Muscle layer of colon (tissue), 2 donors: ENCODE data around the gene PLA2G4B.

Experiments used
- H3K27ac ChIP-seq: one replicate; pipeline ENCODE4 v1.7.0; 2013; ENCODE audit warnings: low read depth, mild to moderate bottlenecking, low read length, moderate library complexity
- H3K27me3 ChIP-seq, 2 donors: one replicate each; pipeline ENCODE4 v1.7.0; 2013; ENCODE audit warnings: low read length in 2 of 2, mild to moderate bottlenecking in 2 of 2; ENCODE audit not compliant: insufficient read depth in 2 of 2, control insufficient read depth in 1 of 2
- H3K36me3 ChIP-seq: one replicate; pipeline ENCODE4 v1.7.0; 2013; ENCODE audit warnings: mild to moderate bottlenecking, low read length; ENCODE audit not compliant: insufficient read depth
- H3K4me1 ChIP-seq: one replicate; pipeline ENCODE4 v1.7.0; 2013; ENCODE audit warnings: mild to moderate bottlenecking, low read length; ENCODE audit not compliant: insufficient read depth
- H3K4me3 ChIP-seq, 2 donors: one replicate each; pipeline ENCODE4 v1.7.0; 2013; ENCODE audit warnings: low read length in 2 of 2, low read depth in 1 of 2, mild to moderate bottlenecking in 1 of 2, moderate library complexity in 1 of 2
- H3K9ac ChIP-seq: one replicate; pipeline ENCODE4 v1.7.0; 2013; ENCODE audit warnings: low read length
- H3K9me3 ChIP-seq: one replicate; pipeline ENCODE4 v1.7.0; 2013; ENCODE audit warnings: mild to moderate bottlenecking, low read length
- donor health status: abdominal sarcoma.
- donor health status: Adenocarcinoma of cecum.

The PLA2G4B gene

GRCh38 chr15:41866872-41867579 is 28.4 kb downstream of the PLA2G4B start:
- no peaks in the 10 kb centered on the region for H3K4me1 ChIP-seq
- H3K36me3 ChIP-seq: no peaks in the 10 kb centered on the region
- H3K27me3 ChIP-seq: no peaks in the 10 kb centered on the region
- no peak overlapping the region for H3K9ac ChIP-seq
- H3K27ac ChIP-seq: no peak overlapping the region
- no peak overlapping the region for H3K4me3 ChIP-seq
- no peaks in the 10 kb centered on the region for H3K9me3 ChIP-seq

GRCh38 chr15:41868321-41868720 is 29.7 kb downstream of the PLA2G4B start:
- Histone ChIP-seq H3K4me1 (no peaks in the 10 kb centered on the region), H3K27ac (no peak overlapping the region), H3K9ac (no peak overlapping the region), H3K9me3 (no peaks in the 10 kb centered on the region), H3K27me3 (no peaks in the 10 kb centered on the region), H3K4me3 (no peak overlapping the region), H3K36me3 (no peaks in the 10 kb centered on the region)

GRCh38 chr15:41869770-41870688 is 31.4 kb downstream of the PLA2G4B start:
- Histone ChIP-seq H3K9me3 (no peaks in the 10 kb centered on the region), H3K36me3 (no peaks in the 10 kb centered on the region), H3K27ac (no peak overlapping the region), H3K4me3 (no peak overlapping the region), H3K9ac (no peak overlapping the region), H3K27me3 (no peaks in the 10 kb centered on the region), H3K4me1 (no peaks in the 10 kb centered on the region)

GRCh38 chr15:41870689-41871081 is 32.0 kb downstream of the PLA2G4B start:
- no peaks in the 10 kb centered on the region for H3K9me3 ChIP-seq
- no peak overlapping the region for H3K4me3 ChIP-seq
- H3K4me1 ChIP-seq: no peaks in the 10 kb centered on the region
- H3K9ac ChIP-seq: no peak overlapping the region
- H3K27ac ChIP-seq: no peak overlapping the region
- H3K27me3 ChIP-seq: no peaks in the 10 kb centered on the region
- H3K36me3 ChIP-seq: no peaks in the 10 kb centered on the region

- Histone ChIP-seq H3K9ac (no peak overlapping the region), H3K27me3 (no peaks in the 10 kb centered on the region), H3K36me3 (no peaks in the 10 kb centered on the region), H3K4me3 (no peak overlapping the region), H3K4me1 (no peaks in the 10 kb centered on the region), H3K9me3 (no peaks in the 10 kb centered on the region), H3K27ac (no peak overlapping the region)
These were observed 32.7 kb downstream of the PLA2G4B start for GRCh38 chr15:41871175-41871905.

GRCh38 chr15:41872166-41872747 is 33.6 kb downstream of the PLA2G4B start:
- H3K27ac ChIP-seq: no peak overlapping the region
- no peaks in the 10 kb centered on the region for H3K36me3 ChIP-seq
- no peak overlapping the region for H3K4me3 ChIP-seq
- H3K4me1 ChIP-seq: no peaks in the 10 kb centered on the region
- H3K9me3 ChIP-seq: no peaks in the 10 kb centered on the region
- no peak overlapping the region for H3K9ac ChIP-seq
- no peaks in the 10 kb centered on the region for H3K27me3 ChIP-seq

GRCh38 chr15:41873711-41874110 is 35.1 kb downstream of the PLA2G4B start:
- Histone ChIP-seq H3K4me3 (no peak overlapping the region), H3K4me1 (no peaks in the 10 kb centered on the region), H3K9me3 (no peaks in the 10 kb centered on the region), H3K36me3 (no peaks in the 10 kb centered on the region), H3K9ac (no peak overlapping the region), H3K27me3 (no peaks in the 10 kb centered on the region), H3K27ac (no peak overlapping the region)

- no peaks in the 10 kb centered on the region for H3K4me1 ChIP-seq
- no peak overlapping the region for H3K27ac ChIP-seq
- H3K4me3 ChIP-seq: no peak overlapping the region
- no peak overlapping the region for H3K9ac ChIP-seq
- H3K9me3 ChIP-seq: no peaks in the 10 kb centered on the region
- H3K36me3 ChIP-seq: no peaks in the 10 kb centered on the region
- H3K27me3 ChIP-seq: peaks cover 0 to 1% of the 10 kb centered on the region in 2 donors
These were observed 36.1 kb downstream of the PLA2G4B start for GRCh38 chr15:41874736-41875135.

GRCh38 chr15:41876007-41876406 is 37.4 kb downstream of the PLA2G4B start:
- Histone ChIP-seq H3K27ac (no peak overlapping the region), H3K4me3 (no peak overlapping the region), H3K4me1 (no peaks in the 10 kb centered on the region), H3K9ac (no peak overlapping the region), H3K36me3 (no peaks in the 10 kb centered on the region), H3K9me3 (no peaks in the 10 kb centered on the region), H3K27me3 (peaks cover 0 to 11% of the 10 kb centered on the region in 2 donors)

GRCh38 chr15:41876689-41877088 is 38.0 kb downstream of the PLA2G4B start:
- Histone ChIP-seq H3K27ac (no peak overlapping the region), H3K36me3 (no peaks in the 10 kb centered on the region), H3K9ac (no peak overlapping the region), H3K27me3 (peaks cover 0 to 18% of the 10 kb centered on the region in 2 donors), H3K9me3 (no peaks in the 10 kb centered on the region), H3K4me3 (no peak overlapping the region), H3K4me1 (no peaks in the 10 kb centered on the region)
